Smooth muscle cell of the brain vasculature (primary cell): ENCODE data around the gene SOCS1.

ENCODE experiments used
- DNase-seq: peaks from one replicate; pipeline ENCODE4 v3.0.0-alpha.2; 2012; ENCODE audit warnings: low read depth, low spot score

SOCS1 gene

DNA sequence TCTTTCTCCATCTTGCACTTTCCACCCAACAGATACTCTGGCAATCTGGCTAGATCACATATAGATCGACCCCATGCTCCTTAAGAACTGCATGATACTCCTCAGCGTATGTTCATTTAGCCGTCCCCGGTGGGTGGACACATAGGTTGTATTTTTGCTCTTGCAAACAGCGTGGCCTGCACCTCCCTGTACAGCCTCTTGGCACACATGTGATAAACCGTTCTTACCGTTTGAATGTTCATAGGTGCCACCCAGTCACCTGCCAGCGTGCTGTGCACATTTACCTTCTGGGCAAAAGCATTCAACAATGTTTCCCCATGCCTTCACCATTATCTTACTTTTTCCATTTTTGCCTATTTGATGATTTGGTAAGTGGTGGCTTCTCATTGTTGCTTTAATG lies 6.9 kb upstream of the SOCS1 start:
- DNase-seq: no peak

DNA sequence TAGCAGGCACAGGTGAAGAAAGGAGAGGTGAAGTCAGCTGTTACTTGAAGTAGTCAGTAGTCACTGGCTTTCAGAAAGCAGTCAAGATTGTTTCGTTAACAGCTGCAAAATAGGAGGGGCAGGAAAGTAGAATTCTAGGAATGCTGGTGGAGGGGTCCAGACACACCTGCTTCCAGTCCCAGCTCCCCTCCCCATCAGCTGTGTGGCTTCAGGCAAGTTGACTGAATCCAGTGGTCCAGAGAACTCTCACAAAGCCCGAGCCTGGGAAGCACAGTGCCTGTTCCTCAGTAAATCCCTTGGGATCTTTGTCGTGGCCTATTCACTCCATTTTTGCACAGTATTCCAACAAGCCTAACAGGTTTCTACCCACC lies 4.6 kb upstream of the SOCS1 start:
- no peak for DNase-seq

DNA sequence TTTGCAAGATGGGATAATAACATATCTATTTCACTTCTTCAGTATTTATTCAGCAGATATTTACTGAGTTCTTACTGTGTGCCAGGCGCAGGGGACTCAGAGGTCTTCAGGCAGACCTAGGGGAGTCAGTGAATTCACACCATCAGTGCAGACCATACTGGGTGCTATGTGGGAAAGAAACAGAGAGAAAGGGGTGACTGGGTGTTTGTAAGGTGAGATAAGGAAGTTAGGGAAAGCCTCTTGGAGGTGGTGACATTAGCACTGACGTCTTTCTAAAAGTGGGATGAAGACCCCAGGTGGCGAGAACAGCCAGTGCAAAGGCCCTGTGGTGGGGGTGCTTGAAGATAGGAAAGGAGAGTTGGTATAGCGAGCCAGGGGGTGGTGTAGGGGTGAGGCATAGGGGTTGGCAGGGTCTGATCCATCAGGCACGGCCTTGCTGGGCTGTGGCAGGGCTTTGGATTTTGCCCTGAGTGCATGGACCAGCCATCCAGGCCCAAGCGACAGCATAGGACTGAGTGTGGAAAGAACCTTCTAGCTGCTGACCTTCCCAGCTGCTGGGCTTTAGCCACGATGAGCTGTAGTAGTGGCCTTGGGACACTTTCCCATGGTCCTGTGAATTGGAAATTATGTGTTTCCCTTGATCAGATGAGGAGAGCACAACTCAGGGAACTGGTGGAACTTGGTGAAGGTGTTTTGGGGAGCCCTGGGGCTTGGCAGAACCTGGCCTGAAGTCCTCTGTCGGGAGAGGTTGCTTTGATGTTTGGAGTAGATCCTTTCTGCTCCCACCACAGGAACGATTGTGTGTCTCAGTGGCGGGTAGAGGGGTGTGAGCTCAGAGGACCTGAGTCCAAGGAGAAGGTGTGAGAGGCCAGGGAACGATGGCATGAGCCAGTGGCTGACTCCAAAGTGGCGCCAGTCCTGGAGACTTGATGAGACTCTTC lies 3.9 kb upstream of the SOCS1 start:
- DNase-seq: no peak

DNA sequence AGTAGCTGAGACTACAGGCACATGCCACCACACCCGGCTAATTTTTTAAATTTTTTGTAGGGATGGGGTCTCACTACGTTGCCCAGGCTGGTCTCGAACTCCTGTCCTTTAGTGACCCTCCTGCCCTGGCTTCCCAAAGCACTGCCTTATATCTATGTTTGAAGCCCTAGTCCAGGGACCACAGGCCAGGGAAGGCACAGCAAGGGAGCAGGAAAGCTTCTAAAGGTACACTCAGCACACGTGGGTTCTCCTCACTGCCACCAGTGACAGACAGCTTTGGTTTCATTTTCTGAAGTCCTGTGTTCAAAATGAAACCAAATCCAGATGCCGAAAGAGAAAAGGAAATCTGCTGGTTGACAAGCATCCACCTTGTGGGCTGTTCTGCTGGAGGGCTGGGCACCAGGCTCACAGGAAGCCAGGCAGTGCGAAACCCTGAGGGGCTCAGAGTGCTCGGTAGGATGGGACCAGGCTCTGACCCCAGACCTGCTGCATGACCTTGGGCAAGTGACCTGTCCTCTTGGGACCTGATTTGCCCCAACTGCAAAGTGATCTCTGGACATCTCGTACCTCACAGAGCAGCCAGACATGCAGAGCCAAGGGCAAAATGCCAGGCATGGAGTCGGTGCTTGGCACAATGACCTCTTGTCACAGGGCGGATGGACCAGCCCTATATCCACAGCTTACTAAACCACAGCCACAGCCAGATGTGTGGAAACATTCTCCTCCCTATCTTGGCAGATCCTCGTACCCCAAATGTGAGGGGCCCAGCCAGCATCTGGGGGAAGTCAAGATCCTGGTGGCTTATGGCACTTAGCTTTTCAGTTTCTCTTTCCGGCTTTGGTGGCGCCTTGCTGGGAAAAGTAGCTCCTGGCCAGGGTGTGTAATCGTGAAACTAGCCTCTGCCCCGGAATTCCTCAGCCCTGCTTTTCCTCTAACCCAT lies 2.8 kb upstream of the SOCS1 start:
- no peak for DNase-seq

DNA sequence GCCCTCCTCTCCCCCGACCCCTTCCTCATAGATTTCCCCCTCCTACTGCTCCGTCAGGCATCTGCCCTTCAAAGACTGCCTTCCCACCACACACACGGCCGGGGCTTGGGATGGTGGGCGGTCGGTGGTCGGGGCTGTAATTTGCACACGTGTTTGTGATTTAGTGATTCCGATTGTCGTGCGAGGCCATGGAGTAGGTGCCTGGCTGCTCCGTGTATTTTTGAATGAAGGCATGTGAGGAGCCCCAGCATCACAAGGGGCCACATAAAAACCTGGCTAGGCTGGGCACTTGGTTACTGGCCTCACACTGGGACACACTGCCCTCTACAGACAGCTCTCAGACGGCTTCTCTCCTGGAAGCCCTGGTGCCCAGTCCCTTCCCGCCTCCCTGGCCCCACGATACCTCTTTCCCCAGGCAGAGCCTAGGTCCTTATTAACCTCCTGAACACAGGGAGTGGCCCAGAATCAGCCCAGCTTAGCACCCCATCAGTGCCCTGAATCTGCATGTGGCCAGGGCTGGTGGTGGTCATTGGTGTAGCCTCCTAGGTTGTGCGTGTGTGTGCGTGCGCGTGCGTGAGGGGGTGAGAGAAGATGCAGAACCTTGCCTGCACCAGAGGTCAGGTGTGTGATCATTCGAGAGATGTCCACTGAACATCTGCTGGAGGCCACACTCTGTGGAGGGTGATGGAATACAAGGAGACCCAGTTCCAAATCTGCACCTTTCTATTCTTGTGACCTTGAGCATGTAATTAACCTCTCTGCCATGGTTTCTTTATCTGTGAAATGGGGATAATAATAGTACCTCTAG lies 1.3 kb upstream of the SOCS1 start:
- DNase-seq: peak; percentile 57

DNA sequence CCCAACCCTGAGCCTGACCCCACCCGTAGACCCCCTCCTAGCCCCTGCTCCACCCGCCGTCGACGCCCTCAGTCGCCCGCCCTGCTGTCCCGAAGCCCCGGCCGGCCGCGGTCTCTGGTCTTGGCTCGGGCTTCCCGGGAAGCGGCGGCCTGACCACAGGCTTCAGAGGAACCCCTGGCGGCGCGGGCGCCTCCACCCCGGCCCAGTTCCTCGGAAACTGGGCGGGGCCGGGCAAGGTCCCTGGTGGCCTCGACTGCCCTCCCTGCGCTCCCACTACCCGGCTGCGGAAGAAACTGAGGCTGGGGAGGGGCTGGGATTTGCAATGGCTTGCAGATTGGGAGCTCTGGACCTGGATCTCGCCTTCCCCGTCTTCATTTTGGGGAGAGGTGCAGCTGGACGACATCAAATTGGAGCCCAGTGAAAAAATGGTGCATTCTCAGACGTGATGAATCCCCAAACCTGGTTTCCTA lies 692 bp upstream of the SOCS1 start:
- no peak for DNase-seq

DNA sequence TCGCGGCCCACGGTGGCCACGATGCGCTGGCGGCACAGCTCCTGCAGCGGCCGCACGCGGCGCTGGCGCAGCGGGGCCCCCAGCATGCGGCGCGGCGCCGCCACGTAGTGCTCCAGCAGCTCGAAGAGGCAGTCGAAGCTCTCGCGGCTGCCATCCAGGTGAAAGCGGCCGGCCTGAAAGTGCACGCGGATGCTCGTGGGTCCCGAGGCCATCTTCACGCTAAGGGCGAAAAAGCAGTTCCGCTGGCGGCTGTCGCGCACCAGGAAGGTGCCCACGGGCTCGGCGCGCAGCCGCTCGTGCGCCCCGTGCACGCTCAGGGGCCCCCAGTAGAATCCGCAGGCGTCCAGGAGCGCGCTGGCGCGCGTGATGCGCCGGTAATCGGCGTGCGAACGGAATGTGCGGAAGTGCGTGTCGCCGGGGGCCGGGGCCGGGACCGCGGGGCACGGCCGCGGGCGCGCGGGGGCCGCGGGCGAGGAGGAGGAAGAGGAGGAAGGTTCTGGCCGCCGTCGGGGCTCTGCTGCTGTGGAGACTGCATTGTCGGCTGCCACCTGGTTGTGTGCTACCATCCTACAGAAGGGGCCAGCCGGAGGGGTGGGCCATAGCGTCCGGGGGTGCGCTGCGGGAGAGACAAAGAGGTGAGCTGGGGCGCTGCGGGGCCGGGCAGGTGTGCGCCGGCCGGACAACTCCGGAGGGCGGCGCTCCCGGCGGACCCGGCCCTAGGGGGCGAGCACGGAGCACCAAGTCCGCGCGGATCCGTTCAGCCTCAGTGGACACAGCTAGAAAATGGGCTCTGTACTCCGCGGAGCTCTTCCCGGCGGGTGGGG lies 879 bp downstream of the SOCS1 start:
- DNase-seq: no peak

DNA sequence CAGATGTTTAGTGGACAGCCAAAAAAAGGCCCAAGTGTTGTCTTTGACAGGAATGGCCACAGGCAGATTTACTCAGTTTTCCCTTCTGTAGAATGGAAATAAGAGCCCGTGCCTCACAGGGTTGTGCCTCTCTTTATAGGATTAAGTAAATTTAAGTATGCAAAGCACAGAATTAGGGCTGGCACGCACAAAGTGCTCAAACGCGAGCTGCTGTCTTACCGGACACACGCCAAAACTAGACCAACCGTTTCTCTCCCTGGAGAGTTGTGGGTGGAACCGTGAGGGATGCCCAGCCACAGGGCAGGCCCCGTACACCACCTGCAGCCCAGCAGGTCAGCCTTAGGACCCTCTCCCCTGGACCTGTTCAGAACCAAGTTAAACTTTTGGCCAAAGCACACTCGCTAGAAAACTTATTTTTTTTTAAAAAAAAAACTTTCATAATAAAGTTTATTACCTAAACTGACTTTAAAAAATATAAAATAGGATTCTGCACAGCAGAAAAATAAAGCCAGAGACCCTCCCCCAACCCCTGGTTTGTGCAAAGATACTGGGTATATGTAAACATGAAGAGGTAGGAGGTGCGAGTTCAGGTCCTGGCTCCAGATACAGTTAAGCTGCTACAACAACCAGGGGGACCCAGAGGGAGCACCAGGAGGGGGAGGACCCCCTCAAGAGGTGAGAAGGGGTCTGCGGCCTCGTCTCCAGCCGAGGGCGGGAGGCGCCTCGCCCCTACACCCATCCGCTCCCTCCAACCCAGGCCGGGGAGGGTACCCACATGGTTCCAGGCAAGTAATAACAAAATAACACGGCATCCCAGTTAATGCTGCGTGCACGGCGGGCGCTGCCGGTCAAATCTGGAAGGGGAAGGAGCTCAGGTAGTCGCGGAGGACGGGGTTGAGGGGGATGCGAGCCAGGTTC lies 1.8 kb downstream of the SOCS1 start:
- no peak for DNase-seq

DNA sequence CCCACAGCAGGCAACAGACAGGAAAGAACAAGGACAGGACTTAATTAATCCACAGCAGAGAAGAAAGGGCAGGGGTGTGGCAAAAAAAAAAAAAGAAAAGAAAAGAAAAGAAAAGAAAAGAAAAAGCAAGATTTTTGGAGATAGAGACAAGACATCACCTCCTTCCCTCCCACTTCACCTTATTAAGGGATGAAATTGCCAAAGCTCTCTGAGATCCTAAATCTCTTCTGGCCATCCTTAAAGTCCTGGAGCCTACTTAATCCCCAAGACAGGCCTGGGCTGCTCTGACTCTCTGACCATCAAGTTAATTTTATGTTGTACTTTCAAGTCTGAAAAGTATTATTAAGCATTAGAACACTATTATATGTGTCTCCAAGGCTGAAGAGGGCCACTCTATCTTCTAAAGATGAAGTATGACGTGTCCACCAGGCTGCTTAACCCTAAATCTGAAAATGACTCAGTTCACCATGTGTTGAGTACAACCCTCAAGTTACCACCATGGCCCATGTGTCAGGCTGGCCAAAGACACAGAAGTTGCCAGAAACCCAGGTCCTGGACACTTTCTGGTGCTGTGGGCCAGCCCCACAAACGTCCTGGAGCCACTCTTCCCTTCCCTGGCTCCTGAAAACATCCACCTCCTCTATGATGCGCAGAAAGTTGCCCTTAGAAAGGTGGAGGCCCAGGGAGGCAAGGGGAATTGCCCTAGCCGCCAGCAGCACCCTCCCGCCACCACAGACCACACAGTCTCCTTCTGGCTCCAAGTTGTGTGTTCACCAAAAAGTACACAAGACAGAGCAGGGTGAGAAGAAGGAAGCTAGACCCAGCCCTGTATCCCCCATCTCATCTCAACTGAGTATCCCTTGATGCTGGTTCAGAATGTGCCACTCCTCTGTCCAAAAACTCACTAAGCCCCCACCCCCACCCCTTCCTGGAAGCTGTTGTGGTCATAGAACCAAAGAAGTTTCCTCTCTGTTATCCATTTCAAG lies 2.7 kb downstream of the SOCS1 start:
- DNase-seq: no peak

DNA sequence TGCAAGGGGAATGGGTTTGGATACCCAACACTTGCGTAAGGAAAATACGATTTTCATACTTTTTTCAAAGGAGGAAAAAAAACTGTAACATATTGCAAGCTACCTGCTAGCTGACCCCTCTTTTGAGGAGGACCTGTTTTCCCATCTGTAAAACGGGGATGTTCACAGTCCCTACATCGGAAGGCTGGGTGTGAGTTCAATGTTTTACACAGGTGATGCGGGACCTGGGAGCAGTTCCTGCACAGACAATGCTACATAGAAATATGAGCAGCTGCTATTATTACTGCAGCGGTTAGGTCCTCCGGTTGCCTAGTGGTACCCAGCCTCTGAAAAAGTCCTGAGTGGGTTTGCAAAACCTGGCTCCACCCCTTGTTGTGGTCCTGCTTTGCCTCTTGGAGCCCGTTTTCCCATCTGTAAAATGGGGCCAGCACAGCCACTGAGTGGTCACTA lies 3.5 kb downstream of the SOCS1 start:
- DNase-seq: no peak

DNA sequence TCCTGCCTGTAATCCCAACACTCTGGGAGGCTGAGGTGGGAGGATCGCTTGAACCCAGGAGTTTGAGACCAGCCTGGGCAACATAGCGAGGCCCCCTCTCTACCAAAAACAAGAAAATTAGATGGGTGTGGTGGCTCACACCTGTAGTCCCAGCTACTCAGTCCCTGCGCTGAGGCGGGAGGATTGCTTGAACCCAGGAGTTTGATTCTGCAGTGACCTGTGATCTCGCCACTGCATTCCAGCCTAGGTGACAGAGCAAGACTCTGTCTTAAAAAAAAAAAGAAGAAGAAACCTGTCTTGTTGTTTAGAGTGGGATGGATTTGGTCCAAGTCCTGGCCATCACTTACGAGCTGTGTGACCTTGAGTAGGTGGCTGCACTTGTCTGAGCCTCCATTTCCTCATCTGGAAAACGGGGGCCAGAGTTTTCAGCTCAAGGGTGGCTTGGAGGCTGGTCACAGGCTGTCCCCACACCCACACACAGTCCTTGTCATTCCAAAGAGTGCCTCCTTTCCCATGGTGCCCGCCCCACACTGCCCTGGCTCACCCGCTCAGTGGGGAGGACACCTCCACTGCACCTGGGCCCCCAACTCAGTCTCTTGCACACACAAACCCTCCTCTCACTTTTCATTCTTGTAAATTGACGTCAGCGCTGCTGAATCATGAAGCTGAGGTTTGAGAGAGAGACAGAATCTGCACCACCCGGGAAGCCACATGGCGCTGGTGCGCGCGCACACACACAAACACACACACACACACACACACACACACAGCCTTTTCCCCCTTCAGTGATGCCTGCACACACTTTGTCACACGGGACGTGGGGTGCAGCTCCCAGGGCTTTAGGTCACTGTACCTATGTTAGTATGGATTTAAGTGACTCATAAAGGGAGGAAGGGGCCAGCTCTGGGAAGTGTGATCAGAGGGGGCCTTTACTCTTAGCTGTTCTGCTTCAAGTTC lies 4.2 kb downstream of the SOCS1 start:
- no peak for DNase-seq

DNA sequence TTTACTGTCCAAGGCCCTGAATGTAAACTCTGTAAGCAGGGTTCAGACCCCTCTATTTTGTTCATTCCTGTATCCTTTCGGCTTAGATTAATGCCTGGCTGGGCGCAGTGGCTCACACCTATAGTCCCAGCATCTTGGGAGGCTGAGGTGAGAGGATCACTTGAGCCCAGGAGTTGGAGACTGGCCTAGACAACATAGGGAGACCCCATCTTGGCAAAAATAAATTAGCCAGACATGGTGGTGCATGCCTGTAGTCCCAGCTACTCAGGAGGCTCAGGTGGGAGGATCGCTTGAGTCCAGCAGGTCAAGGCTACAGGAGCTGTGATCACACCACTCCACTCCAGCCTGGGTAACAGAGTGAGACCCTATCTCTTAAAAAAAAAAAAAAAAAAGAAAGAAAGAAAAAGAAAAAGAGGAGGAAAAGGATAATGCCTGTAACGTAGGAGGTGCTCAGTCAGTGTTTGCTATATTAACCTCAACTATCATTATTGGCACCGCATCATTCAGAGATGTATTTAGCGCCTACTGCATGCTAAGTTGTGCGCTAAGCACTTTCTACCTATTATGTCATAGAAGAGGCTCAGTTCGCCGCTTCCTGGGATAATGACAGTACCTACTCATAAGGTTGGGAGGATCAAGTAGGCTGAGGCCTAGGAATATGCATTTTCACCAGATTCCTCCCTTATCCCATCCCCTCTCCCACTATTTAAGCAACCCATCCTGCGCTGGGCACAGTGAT lies 5.0 kb downstream of the SOCS1 start:
- DNase-seq: no peak

DNA sequence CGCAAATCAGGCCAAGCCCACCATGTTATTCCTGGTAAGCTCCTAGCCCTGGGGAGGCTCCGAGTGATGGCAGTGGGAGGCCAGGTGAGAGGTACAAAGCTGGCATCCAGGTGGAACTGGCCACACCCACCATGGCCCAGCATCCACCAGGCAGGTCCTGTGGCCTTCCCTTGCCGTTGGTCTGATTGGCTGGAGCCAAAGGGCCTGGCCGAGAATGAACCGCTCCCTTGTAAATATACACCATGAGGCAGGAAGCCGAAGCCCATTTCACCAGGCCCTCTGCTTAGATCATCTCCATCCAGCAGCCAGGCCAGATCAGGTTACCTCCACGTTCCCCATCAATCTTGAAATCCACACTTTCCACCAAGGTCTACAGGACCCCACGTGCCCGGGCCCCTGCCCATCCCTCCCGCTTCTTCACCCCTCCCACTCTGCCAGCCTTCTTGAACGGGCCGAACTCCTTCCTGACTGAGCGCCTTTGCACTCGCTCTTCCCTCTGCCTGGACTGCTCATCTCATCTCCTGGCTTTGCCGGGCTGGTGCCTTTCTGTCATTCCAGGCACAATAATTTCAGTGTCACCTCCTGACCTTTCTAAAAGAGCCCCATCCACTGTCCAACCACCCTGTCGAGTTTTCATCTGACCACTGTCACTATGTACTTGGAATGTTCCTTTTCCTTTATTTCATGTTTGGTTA lies 5.8 kb downstream of the SOCS1 start:
- DNase-seq: no peak

DNA sequence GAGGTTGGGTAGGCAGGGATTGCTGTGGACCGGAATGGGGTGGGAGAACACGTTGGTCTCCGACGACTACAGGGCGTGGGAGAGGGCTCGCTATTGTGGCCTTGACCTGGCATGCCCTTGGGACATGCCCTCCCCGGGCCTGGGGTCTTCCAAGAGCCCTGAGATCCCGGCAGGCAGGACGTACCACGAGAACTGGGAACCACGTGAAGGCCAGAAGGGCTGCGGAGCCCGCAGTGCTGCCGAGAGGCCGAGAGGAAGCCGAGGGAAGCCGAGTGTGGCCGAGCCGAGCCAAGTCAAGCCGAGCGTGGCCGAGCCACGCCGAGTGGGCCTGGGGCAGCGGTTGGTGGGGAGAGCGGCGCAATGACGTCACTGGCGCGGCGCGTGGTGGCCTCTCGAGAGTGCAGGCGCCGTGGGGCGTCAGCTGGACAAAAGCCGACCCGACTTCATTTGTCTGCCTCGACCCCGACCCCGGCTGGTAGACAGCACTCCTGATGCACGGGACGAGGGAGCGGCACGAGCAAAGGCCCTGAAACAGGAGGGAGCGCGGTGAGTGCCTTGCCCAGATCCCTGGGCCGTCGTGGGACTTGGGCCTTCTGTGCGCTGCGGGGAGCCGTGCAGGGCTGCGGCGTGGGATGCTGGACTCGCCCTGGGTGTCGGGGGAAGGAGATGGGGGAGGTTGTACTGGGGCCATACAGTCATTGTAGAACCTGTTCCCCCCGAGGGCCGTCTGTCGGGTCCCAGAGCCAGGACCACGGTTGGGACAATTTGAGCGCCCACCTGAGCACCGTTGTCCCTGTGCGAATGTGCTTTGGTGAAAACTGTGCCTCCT lies 6.6 kb downstream of the SOCS1 start:
- no peak for DNase-seq

DNA sequence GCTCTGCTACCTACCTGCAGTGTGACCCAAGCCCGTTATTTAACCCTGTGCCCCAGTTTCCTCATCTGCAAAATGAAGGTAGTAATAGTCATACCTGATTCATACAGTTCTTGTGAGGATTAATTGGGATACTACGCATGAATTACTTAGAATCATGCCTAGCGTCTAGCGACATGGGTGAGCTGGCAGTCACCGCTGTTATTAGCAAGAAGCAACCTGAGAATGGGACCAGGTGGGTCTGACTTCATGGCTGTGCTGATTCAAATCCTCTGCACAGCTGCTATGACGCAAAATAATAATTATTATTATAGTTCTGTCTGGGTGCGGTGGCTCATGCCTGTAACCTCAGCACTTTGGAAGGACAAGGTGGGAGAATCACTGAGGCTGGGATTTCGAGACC lies 7.9 kb downstream of the SOCS1 start:
- no peak for DNase-seq
